IPS DF 4.7 (cell line): ENCODE data around the gene FLVCR2.

Experiments used
- DNase-seq: peaks from one replicate; pipeline ENCODE4 v3.0.0-alpha.2; 2013; ENCODE audit warnings: low spot score; ENCODE audit errors: extremely low read depth

FLVCR2 gene, protein sequence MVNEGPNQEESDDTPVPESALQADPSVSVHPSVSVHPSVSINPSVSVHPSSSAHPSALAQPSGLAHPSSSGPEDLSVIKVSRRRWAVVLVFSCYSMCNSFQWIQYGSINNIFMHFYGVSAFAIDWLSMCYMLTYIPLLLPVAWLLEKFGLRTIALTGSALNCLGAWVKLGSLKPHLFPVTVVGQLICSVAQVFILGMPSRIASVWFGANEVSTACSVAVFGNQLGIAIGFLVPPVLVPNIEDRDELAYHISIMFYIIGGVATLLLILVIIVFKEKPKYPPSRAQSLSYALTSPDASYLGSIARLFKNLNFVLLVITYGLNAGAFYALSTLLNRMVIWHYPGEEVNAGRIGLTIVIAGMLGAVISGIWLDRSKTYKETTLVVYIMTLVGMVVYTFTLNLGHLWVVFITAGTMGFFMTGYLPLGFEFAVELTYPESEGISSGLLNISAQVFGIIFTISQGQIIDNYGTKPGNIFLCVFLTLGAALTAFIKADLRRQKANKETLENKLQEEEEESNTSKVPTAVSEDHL

DNA sequence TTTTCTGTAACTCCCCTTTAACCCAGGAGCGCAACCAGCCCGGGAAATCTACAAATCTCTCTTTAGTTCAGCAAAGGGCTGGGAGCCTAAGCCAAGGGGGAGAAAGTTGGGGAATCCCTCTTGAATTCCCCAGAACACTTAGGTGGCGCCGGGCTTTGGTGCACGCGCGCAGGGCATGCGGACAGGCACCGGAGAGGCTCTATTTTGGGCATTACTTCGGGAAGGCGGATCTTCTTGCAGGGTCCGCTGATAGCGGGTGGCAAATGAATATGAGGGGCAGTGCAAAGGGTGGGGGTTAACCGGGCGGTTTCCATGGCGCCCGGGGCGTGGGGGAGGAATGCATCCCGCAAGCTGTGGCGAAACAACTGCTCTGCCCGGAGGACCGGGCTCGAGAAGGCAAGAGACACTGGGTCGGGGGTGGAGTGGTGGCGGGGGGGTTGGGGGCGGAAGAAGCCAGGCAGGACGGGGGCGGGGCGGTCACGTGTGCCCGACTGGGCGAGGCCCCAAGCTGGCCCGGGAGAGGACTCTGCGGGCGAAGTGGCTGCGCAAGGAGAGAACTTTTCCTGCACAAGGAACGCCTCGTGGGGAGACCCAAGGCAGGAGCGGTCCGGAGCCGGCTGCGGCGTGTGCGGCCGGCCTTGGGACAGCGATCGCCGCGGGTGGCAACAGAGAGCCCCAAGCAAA, at the start of gene FLVCR2:
FLVCR2 (plus strand) TSS at position 519 of the 684 bp plus-strand sequence. CDS start 353 bp downstream, outside the sequence.
- DNase-seq = no peak

DNA sequence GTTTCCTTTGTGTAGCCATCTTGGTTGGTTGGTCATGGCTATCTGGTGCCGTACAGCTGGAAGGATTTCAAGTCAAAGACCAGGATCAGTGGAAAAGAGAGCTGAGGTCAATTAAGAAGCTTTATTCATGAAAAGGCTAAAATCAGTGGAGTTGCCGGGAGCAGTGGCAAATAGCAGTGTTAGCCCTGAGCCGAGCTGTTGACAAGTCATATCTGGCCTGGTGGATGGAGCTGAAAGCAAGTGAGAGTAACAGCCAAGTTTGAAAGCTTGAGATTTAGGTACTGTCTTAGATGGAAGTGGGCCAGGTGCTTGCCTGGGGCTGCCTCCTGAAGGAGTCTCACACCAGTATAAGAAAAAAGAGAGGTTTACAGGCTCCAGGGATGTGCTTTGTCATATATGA, 47.2 kb upstream of the FLVCR2 start:
- no peak for DNase-seq

DNA sequence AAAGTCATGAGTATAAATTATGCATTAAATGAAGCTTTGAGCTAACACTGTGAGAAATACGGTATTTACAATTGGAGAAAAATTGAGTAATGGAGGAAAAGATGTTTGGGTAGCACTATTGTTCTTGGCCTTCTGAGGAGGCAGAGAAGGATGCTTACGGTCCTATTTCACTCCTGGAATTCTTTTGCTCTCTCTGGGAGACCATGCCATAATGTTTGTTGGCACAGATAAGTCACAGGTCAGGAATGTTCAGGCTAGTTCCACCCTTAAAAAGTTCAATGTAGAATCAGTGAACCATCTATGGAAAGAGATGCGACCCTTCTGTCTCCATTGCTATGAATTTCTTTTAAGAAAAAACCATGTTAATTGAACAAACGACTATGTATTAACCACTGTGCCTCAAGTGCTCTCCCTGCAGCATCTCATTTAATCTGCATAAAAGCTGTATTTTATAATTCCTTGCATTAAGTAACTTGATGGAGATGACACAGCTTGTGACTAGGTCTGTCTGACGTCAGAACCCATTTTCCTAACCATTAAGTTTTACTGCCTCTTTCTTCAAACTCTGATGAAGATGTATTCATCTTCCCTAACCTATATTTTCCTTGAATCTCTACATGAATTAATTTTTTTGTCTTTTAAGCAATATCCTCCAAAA, 46.6 kb upstream of the FLVCR2 start:
- DNase-seq = no peak

DNA sequence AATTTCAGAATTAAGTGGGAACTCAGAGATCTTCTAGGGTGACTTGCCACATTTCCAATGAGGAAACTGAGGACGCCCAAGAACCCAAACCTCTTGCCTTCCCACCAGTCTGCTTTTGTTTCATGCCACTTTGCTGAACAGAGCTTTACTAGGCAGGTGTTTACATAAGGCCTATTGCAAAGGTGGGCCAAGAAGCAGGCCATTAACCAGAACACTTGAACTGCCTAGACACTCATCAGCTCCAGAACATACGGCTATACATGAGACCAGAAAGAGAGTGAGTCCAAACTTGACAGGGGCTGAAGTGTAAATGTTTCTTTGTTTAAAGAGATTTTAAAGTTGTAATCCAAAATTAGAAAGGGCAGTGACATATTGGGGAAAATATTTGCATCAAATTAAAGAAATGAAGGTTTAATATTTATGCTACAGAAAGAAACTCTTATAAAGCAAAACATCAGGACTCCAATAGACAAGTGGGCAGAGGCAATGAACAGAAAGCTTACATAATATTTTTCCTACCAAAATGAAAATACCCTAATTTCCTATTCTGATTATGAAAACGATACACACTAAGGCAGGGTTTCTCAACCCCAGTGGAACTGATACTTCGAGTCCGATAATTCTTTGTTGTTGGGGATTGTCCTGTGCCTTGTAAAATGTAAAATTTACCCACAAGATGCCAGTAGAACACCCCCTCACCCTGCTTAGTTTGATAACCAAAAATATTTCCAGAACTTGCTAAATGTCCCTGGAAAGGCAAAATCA, 44.4 kb upstream of the FLVCR2 start:
- no peak for DNase-seq

DNA sequence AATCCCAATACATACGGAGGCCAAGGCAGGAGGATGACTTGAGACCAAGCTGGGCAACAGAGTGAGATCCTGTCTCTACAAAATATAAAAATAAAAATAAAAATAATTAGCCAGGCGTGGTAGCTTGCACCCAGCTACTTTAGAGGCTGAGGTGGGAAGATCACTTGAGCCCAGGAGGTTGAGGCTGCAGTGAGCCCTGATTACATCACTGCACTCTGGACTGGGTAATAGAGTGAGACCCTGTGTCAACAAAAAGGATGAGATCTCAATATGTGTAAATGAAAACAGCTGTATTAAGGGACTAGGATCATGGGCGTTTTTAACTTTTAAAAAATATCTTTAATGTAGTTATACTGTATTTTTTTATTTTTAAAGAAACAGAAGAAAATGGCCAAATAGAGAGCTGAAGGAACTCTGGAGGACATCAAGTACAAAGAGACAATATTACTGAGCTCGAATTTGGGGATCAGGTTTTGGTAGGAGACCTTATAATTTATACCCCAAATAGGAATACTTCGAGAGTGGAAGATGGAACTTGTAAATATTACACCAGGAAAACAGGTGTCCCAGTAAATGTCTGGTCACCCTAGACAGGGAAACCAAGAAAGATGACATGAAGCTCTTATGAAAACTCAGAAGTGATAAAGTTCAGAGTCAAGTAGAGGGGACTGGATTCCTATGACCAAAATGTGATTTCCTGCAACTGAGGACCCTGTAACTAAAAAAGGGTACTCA, 43.1 kb upstream of the FLVCR2 start:
- DNase-seq = no peak

DNA sequence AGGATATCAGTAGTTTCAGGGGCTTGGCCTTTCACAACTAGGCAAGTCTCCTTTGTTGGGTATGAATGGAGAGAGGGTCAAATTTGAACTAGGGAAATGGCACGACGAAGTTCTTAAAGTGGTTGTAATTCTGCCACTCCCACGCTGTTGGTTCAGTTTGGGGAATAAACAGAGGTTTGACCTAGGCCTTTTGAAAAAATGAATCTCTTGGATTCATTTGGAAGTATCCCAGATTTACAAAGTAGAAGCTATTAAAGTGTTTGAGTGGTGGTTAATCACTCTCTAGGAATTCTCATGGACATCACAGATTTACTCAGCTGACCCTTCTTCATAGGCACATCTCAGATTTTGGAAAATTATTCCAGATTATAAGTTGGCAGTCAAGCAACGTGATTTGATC, 41.3 kb upstream of the FLVCR2 start:
- no peak for DNase-seq

DNA sequence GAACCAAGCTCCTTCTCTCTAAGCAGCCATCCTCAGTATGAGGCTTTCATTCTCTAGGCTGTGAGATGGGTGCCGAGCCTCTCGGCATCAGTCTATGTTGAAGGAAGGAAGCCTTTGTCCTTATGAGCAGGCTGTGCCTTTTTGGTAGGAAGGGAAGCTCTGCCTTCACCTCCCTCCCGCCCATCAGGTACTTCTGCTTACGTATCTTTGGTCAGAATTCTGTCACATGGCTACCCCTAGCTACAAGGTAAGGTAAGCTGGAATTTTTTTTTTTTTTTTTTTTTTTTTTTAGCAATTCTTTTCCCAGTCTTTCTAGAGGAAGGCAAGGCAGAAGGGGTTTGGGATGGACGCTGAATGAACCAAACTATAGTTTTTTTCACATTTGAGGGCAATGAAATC, 39.3 kb upstream of the FLVCR2 start:
- no peak for DNase-seq

DNA sequence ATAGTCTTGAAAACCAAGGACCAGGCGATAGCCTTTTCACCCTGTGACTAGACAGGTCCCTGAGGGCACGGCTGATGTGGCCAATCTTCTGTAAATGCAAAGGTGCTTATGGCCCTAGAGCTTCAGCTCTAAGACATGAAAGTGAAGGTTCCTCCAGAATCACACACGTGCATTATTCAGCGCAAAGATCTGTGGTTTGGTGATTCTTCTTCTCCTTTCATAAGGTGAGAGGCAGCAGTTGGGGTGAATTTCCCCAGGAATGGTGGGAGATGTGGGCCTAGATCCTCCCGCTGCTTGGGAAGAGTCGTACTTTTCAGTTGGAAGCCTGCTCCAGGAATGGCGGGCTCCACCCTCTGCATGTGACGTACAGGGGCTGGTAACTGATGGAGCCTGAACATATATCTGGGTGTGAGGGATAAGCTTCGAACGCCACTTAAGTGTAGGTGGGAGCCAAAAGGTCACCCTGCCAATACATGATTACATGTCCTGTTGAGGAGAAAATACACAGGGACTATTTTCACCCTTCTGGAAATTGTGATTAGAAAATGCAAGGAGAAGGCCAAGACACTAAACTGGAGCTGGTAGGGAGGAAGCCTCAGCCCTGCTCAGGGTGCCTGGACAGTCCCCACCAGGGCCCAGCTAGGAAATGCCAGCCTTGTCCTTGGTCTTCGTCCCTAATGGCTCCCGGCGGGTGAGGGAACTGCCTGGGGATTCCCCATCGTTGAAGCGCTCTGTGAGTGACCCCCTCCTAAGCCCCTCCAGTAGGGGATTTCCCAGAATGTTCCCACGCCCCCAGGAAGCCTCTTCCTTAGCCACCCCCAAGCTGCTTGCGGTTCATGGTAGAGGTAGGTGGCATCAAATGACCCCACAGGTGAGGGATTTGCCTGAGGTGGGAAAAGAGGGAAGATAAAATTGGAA, 38.6 kb upstream of the FLVCR2 start:
- no peak for DNase-seq

DNA sequence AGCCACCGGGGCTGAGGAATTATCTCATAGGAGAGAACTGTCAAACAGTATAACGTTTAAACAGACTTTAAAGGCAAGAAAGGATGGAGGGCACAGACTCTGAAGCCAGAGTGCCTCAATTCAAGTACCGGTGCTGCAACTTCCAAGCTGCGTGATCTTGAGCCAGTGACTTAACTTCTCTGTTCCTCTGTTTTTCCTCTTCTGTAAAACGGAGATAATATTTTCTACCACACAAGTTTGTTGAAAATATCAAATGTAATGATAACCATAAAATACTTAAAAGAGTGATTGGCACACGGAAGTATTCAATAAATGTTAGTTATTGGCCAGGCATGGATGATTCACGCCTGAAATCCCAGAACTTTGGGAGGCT, 38.0 kb upstream of the FLVCR2 start:
- DNase-seq = no peak

DNA sequence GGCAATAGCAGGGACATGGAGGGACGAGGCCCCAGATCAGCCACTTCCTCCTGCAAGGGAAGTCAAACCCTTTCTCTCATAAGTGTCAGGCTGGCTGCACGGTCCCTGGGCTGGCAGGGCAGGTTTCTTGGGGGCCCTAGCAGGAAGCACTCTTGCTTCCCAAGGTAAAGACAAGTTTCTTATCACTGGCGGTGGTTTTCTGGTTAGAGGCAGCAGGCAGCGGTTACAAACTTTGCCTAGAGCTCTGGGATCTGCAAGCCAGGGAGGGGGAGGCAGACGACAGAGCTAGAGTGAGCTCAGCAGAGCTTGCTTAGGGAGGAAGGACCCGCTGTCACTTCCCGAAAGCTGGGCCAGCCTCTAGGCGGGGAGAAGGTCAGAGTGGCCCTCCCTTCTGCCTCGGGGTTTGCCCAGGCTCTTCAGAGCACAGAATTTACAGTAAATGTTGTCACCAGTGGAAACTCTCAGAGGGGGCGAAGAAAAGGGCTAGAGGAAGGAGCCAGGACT, 35.8 kb upstream of the FLVCR2 start:
- DNase-seq = no peak

DNA sequence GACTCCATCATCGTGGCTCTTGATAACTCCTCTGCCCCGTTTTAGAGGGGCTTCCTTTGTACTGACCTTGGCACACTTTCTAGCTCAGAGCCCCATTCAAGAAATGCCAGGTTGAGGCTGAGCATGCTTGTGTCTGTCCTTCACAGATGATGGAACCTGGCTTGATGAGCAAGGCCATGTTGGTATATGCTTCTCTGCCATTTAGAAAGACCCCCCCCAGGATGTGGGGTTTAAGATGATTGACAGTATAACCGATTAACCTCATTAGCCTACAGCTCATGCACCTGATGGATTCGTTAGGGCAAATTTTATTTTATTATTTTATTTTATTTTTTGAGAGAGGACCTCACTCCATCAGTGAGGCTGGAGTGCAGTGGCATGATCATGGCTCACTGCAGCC, 35.2 kb upstream of the FLVCR2 start:
- no peak for DNase-seq

DNA sequence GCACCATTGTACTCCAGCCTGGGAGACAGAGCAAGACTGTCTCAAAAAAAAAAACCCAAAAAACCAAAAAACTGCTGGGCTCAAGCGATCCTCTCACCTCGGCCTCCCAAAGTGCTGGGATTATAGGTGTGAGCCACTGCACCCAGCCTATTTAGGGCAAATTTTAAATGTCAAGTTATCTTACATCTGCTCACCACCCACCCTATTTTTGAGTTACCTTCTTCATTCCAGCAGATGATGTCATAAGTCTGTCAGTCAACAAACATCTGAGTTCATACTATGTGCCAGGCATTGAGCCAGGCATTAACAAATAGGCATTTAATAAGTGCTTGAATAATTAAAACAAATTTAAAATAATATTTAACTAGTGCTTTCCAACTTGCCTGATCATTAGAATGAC, 34.6 kb upstream of the FLVCR2 start:
- no peak for DNase-seq

DNA sequence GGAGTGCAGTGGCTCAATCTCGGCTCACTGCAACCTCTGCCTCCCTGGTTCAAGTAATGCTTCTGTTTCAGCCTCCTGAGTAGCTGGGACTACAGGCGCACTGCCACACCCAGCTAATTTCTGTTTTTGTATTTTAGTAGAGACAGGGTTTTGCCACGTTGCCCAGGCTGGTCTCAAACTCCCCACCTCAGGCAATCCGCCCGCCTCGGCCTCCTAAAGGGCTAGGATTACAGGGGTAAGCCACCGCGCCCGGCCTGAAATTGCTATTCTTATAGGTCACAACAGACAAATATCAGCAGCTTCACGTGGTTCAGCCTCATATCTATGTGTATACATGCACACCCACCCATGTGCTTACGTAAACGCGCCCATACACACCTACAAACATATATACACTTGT, 32.5 kb upstream of the FLVCR2 start:
- no peak for DNase-seq

DNA sequence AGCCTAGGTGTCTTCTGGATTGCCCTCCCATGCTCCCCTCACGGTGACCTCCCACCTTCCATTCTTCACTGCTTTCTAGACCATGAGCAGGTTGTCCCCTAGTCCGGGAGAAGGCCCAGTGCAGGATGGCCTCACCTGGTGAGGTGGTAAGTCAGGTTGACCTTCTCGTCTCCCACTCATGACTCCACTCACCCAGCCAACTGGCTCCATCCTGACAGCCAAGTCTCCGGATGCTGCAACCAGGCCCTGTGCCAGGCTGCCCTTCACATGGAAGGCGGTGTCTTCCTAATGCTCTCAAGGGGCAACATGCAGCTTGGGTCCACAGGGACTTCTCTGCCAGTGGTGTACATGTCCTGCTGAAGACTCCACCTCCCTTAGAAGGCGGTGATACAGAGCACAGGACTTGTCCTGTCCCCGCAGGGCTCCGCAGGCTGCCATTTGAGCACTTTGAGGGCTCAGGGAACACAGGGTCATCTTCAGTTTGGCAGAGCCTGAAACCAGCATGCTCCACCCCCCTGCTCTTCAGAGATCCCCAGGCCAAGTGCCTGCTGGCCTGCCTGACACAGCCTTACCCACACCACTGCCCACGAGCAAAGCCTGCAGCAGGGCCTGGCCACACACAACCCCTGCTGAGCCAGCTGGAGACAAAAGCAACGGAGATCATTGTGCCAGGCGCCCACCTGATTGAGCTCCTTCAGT, 30.7 kb upstream of the FLVCR2 start:
- no peak for DNase-seq

DNA sequence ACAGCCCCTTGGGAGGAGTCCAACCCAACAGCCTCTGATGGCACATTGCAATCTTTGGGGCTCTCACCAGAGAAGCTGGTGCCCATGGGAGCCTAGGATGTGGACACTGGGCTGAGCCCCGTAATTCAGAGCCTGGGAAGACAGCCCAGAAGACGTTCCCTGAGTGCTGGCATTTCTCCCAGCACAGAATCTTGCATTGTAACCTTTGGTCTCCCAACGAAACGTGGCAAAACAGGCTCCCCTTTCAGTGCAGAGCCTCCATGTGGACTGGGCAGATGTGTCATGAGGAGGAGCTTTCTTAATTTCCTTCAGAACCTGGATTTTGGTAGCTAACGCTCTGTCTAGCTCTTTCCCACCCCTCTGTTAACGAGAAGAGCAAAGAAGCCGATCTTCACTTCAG, 29.9 kb upstream of the FLVCR2 start:
- no peak for DNase-seq

DNA sequence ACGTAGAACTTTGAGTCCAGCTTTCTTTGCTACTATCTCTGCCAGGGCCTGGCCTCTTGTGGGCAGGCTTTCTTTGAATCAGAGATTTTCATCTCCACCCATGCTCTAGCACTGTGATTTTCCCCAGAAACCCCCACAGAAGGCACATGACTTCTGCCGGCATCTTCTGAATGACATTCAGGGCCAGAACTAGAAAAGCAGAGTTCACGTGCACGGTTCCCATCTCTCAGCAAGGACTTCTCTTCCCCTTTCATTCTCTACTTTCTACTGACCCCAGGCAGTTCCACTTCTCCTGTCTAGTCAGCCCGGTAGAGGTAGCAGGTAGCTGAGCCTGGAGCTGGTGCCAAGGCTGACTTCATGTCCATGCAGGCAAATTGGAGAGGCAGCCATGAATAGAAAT, 29.3 kb upstream of the FLVCR2 start:
- no peak for DNase-seq

DNA sequence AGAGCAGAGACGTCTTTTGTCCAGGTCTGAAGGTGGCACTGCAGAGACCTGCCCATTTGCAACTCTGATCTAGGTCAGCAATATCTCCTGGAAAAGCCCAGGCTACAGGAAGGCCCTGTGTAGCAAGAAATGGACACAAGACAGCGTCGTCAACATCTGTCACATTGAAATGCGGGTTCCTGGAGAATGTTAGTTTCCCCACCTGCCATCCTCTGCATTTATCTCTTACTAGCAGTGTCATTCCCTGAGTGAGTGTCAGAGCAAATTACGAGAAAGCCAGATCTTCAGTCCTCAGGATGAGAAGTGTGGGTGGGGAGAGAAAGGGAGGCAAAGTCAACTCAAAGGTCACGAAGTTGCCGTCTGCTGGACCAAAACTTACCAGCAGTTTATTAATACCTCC, 27.4 kb upstream of the FLVCR2 start:
- no peak for DNase-seq

DNA sequence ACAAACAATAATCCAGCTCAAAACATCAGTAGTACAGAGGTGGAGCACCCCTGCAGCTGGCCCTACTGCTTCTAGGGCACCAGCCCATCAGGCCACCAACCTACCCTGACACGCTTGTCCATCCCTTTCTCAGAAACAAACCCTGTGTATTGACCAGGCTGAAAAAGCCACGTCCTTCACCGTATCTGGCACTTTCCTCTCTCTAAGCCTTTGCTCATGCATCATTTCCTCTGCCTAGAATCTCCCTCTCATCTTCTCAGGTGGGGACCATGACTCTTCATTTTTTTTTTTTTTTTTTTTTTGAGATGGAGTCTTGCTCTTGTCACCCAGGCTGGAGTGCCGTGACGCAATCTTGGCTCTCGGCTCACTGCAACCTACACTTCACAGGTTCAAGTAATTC, 25.3 kb upstream of the FLVCR2 start:
- no peak for DNase-seq

DNA sequence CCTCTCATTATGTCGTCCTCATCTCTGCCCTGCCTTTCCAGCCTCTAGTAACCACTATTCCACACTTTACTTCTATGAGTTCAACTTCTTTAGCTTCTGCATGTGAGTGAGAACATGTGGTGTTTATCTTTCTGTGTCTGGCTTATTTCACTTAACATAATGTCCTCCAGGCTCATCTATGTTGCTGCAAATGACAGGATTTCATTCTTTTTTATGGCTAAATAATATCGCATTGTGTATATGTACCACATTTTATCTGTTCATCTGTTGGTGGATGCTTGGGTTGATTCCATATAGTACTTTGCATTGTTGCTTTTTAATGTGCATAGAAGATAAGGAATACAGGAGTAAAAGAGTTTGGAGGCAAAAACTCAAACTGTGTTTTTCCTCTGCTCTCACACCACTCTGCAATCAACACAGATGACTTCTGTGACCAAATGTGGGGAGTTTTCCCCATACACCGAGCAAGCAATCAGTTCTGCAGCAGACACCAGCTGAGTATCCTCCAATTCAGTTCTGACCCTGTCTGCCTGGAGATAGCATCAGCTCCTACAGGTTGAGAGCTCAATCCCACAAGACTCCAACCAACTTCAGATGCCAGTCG, 24.6 kb upstream of the FLVCR2 start:
- DNase-seq = no peak
